Activated T-cell treated with anti-CD3 and anti-CD28 coated beads, Interleukin-2, amount 50 U/mL, for 48 hours (primary cell): ENCODE results near the gene CEP164.

Experiments used
- DNase-seq, 2 experiments: peaks; one replicate each; pipeline ENCODE4 v3.0.0-alpha.2; 2020

The CEP164 gene

GRCh38 chr11:117424781-117425180, 97.1 kb downstream of the CEP164 start:
- no peak for DNase-seq

GRCh38 chr11:117425679-117426296, 98.1 kb downstream of the CEP164 start:
- DNase-seq: no peak

- peak; percentile 85 to 87 for DNase-seq
Measured at GRCh38 chr11:117426297-117426685, 98.6 kb downstream of the CEP164 start.

- no peak for DNase-seq
Measured at GRCh38 chr11:117426941-117427340, 99.3 kb downstream of the CEP164 start.

- no peak for DNase-seq
Measured at GRCh38 chr11:117427356-117427874, 99.8 kb downstream of the CEP164 start.

GRCh38 chr11:117428186-117428855, 100.7 kb downstream of the CEP164 start:
- DNase-seq: no peak

GRCh38 chr11:117428856-117429229, 101.2 kb downstream of the CEP164 start:
- no peak for DNase-seq

- DNase-seq: no peak
Measured at GRCh38 chr11:117430293-117430955, 102.8 kb downstream of the CEP164 start.

GRCh38 chr11:117431436-117431835, 103.8 kb downstream of the CEP164 start:
- no peak for DNase-seq

GRCh38 chr11:117433717-117434116, 106.1 kb downstream of the CEP164 start:
- DNase-seq: no peak

- DNase-seq: no peak
Measured at GRCh38 chr11:117434481-117434880, 106.8 kb downstream of the CEP164 start.

- DNase-seq: no peak
Measured at GRCh38 chr11:117435326-117435725, 107.7 kb downstream of the CEP164 start.

GRCh38 chr11:117437041-117437790, 109.6 kb downstream of the CEP164 start:
- DNase-seq: no peak

- DNase-seq: no peak
Measured at GRCh38 chr11:117437791-117438130, 110.1 kb downstream of the CEP164 start.

- DNase-seq: peak in 1 of 2 experiments; percentile 38
Measured at GRCh38 chr11:117438371-117439000, 110.8 kb downstream of the CEP164 start.

GRCh38 chr11:117439256-117439655, 111.6 kb downstream of the CEP164 start:
- no peak for DNase-seq

GRCh38 chr11:117440258-117440657, 112.6 kb downstream of the CEP164 start:
- no peak for DNase-seq

GRCh38 chr11:117441146-117441975, 113.7 kb downstream of the CEP164 start:
- DNase-seq: no peak

- no peak for DNase-seq
Measured at GRCh38 chr11:117442049-117442868, 114.6 kb downstream of the CEP164 start.

GRCh38 chr11:117442869-117443239, 115.2 kb downstream of the CEP164 start:
- DNase-seq: no peak
